Measurements from ENCODE around the gene CCL28.
"Not testable (repeated sequence)": the region's sequence is repeated elsewhere in the genome, so short reads cannot be mapped to it uniquely, and the experiment has no call there.

CCL28 gene

DNA sequence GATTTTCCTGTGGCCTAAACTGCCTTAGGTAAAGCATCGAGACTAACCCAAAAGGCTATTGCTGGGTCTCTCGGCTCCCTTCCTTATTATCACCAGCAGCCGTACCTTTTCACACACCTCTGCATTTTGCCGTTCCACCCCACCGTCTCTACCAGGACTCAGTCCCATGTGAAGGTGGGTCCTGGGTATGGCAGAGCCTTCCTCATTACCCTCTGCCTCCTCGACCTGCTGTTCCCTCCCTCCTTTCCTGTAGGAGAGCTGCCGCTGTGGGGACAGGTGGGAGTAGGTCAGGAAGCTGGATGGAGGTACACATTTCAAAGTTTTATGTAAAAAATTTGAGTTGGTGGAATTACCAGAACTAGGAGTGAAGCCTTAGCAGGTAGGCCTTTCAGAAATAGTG, 1.8 kb downstream of the CCL28 start:
- no peak for DNase-seq (ENCODE audit: low read depth in 2 of 2)

- no peak for DNase-seq (ENCODE audit: low read depth in 2 of 2)
These were observed 2.4 kb downstream of the CCL28 start for GRCh38 chr5:43409809-43410271.

DNA sequence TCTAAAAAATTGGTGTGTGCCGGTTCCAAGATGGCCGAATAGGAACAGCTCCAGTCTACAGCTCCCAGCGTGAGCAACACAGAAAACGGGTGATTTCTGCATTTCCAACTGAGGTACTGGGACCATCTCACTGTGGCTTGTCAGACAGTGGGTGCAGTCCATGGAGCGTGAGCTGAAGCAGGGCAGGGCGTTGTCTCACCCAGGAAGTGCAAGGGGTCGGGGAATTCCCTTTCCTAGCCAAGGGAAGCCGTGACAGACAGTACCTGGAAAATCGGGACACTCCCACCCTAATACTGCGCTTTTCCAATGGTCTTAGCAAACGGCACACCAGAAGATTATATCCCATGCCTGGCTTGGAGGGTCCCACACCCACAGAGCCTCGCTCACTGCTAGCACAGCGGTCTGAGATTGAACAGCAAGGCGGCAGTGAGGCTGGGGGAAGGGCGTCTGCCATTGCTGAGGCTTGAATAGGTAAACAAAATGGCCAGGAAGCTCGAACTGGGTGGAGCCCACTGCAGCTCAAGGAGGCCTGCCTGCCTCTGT, 9.6 kb downstream of the CCL28 start:
- not testable (repeated sequence) for DNase-seq (ENCODE audit: low read depth in 2 of 2)

GRCh38 chr5:43401827-43402226, 10.4 kb downstream of the CCL28 start:
- DNase-seq (ENCODE audit: low read depth in 2 of 2) = no peak

DNA sequence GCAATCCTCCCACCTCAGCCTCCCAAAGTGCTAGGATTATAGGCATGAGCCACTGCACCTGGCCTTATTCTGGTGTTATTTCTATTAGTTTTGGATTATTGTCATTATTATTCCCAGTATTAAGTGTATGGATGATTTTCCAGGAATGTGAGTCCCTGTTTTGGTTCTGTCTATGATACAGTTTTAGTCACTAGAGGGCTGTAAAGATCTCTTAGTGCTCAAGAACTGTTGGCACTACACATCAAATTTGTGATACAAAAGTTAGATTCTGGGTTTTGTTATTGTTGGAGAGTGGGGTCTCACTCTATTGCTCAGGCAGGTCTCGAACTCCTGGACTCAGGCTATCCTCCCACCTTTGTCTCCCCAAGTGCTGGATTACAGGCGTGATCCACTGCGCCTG, 12.1 kb downstream of the CCL28 start:
- no peak for DNase-seq (ENCODE audit: low read depth in 2 of 2)

GRCh38 chr5:43396762-43397304, 15.4 kb downstream of the CCL28 start:
- no peak for DNase-seq (ENCODE audit: low read depth in 2 of 2)

DNA sequence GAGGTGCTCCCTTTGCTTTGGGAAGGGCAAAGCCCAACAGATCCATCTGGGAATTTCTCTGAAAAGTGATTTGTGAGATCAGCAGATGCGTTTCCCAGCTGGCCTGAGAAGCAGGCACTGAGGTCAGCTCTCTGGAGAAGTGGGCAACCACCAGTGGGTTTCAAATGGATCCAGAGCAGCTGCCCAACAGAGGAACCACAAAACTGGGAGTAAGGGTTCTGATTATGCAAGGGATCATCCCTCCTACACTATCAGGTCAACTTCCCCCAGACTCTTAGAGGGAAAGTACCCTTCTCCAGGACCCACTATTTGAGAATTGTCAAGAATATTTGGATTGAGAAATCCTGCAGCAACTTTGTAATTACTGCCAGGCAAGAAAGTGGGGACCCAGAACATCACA, 21.7 kb downstream of the CCL28 start:
- no peak for DNase-seq (ENCODE audit: low read depth in 2 of 2)

- DNase-seq (ENCODE audit: low read depth in 2 of 2) = peak; percentile 79 to 83
These were observed 22.4 kb downstream of the CCL28 start for GRCh38 chr5:43389679-43390329.

- DNase-seq (ENCODE audit: low read depth in 2 of 2) = no peak
These were observed 25.2 kb downstream of the CCL28 start for GRCh38 chr5:43386960-43387362.

DNA sequence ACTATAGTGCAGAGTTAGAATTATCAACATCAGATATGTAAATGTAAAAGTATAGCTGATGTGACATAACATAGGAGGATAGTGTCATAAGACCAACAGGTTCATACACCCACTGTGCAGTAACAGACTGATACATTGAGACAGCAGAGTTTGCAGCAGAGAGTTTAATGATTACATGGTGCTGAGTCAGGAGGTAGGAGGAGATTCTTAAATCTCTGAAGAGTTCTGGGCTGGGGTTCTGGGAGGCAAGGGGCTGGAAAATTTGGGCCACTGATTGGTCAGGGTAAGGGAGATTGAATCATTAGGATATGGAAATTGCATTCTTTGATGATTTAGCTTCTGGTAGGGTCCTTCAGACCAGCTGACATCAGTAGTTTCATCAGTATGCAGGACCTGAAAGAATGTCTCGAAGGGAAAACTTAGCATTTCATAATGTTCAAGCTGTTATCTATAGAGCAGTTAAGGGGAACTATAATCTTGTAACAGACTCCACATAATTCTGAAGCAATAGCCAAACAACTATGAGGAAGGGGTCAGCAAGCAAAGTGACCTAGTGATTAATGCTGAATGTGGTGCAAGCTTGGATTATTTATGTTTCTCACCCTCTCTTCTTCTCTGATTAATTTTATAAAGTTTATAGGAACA, 35.6 kb downstream of the CCL28 start:
- DNase-seq (ENCODE audit: low read depth in 2 of 2) = no peak

- DNase-seq (ENCODE audit: low read depth in 2 of 2) = no peak
These were observed 40.4 kb downstream of the CCL28 start for GRCh38 chr5:43371821-43372220.

DNA sequence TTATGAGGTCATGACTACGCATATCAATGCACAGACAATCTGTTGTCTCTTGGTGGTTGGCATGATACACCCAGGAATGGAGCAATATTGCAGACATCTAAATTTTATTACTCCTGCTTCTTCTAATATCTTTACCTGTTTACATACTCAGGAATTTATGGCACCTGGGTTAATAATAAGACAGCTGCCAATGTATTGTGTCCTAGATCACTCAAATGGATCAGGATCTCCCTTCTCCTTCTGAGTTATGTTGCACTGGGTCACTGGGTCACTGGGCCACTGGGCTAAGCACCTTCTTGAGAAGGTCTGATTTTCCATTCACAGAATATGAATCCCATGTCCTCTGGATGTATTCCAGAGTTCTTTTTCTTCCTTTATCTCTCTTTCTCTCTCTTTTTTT, 41.8 kb downstream of the CCL28 start:
- no peak for DNase-seq (ENCODE audit: low read depth in 2 of 2)

DNA sequence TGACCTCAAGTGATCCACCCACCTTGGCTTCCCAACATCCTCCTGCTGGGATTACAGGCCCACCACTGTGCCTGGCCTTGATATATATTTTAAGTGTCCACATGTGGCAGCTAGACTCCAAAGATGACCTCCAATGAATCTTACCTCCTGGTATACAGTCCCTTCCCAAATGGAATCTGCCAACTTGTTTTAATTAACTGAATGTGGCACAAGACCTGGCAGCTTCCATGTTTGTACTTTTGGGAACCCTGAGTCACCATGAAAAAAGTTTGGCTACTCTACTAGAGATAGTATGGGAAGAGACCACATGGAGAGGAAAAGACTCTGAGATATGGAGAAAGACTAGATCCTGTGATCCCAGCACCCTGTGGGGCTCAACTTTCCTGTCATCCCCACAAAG, 42.5 kb downstream of the CCL28 start:
- DNase-seq (ENCODE audit: low read depth in 2 of 2) = no peak

- DNase-seq (ENCODE audit: low read depth in 2 of 2) = no peak
These were observed 44.1 kb downstream of the CCL28 start for GRCh38 chr5:43367909-43368669.

DNA sequence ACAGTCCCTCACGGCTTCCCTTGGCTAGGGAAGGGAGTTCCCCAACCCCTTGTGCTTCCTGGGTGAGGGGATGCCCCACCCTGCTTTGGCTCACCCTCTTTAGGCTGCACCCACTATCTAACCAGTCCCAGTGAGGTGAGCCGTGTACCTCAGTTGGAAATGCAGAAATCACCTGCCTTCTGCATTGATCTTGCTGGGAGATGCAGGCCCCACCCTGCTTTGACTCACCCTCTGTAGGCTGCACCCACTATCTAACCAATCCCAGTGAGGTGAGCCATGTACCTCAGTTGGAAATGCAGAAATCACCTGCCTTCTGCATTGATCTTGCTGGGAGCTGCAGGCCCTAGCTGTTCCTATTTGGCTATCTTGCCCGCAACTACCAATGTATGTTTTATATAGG, 44.7 kb downstream of the CCL28 start:
- DNase-seq (ENCODE audit: low read depth in 2 of 2) = no peak

DNA sequence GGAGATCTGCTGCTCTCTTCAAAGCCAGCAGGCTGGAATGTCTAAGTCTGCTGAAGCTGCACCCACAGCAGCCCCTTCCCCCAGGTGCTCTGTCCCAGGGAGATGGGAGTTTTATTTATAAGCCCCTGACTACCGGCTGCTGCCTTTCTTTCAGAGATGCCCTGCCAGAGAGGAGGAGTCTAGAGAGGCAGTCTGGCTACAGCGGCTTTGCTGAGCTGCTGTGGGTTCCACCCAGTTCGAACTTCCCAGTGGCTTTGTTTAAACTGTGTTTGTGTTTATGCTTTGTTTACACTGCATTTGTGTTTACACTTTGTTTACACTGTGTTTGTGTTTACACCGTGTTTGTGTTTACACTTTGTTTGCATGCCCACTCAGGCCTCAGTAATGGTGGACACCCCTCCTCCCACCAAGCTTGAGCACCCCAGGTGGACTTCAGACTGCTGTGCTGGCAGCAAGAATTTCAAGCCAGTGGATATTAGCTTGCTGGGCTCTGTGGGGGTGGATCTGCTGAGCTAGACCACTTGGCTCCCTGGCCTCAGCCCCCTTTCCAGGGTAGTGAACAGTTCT, 45.4 kb downstream of the CCL28 start:
- not testable (repeated sequence) for DNase-seq (ENCODE audit: low read depth in 2 of 2)

DNA sequence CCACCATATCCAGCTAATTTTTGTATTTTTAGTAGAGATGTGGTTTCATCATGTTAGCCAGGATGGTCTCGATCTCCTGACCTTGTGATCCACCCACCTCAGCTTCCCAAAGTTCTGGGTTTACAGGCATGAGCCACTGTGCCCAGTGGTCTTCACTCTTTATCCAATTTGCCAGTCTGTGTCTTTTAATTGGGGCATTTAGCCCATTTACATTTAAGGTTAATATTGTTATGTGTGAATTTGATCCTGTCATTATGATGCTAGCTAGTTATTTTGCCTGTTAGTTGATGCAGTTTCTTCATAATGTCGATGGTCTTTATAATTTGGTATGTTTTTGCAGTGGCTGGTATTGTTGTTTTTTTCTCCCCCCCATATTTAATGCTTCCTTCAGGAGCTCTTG, 47.0 kb downstream of the CCL28 start:
- DNase-seq (ENCODE audit: low read depth in 2 of 2) = not testable (repeated sequence)

DNA sequence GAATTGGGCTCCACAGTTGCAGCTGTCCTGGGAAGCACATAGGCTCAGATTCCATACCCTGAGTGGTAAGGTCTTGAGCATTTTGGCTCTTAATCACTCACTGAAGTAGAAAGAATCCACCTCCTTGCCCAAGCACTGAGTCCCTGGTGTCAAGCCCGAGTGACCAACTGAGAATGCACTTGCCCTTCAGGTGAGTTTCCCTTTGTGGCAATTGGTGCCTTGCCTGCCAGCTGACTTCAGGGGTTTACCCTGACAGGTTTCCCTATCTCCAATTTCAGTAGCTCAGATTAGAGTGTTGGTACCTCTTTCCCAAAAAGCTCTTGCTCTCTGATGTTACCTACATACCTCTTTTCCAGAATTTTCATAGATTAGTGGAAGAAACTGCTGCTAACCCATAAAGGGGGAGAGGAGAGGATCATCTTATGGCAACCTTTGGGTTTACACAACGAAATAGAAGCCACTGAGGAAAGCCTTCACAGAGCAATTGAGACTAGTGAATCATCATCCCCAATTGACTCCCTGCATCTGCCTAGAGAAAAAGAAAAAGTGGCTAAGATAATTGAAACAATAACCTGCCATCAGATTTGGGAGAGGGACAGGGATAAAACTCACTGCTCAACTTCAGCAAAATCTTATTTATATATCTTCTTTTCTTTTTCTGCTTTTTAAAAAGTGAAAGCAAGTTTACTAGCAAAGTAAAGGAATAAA, 48.6 kb downstream of the CCL28 start:
- DNase-seq (ENCODE audit: low read depth in 2 of 2) = no peak

DNA sequence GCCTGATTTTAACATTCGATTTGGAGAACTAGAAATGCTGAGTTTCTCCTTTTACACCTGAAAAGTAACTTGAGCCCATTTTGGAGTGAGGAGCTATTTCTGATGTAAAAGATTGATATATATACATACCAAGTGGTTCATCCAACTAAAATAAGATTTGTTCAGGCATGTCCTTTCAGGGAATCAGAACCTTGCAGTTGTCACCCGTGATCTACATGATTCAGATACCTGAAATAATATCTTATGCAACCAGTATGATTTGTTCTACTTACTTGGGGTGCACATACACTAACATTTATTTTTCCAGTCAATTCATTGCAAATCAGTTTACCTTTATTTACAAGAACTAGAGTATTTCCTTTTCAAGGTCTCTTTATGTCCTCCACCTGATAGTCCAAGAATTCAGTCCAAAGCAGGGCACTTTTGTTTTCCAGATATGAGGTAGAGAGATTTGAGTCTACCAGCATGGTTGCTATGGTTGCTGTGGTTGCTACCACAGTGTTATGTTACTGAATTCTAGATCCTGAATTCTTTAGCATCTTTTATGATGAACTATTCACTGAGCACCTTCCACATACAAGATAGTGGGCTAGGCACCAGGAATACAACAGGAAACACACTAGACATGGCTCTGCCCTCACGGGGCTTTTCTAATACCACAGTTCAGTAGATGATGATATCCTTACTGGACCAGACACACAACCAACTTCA, 49.3 kb downstream of the CCL28 start:
- DNase-seq (ENCODE audit: low read depth in 2 of 2) = no peak

DNA sequence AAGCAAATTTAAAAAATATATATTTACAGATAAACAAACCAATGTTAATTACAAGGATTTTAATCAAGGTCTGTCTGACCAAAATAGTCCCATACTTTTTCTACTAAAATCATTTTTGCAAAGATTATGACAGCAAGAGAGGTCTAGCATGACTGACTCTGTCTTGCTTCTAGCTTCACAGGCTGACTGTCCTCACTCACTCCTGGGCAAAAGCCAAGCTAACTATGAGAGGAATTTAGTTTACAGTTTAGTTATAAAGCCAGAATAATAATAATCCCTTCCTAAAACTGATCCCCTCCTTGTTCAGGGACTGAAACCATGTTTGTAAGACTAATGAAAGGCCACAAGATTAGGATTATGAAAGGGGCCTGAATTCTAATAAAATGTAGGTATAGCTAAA, 53.5 kb downstream of the CCL28 start:
- DNase-seq (ENCODE audit: low read depth in 2 of 2) = no peak

GRCh38 chr5:43358301-43358700, 53.9 kb downstream of the CCL28 start:
- DNase-seq (ENCODE audit: low read depth in 2 of 2) = no peak
